AG04450 (cell line): ENCODE data around the gene ACOT2. TPM values are rescaled to one million over a fixed set of nuclear protein-coding genes. Genes with fewer than 3 reads are reported as not detected.
"Not testable (repeated sequence)": the region's sequence is repeated elsewhere in the genome, so short reads cannot be mapped to it uniquely, and the experiment has no call there.

Experiments
- CTCF ChIA-PET: fragments of 300-600, 350-600 bp; formaldehyde crosslinking; extraction: SDS; loops from one replicate; lab custom pipeline; 2022; ENCODE audit warnings: antibody characterized with exemption, inconsistent platforms; lab: Charles Lee
- POLR2A ChIA-PET: fragments of 350-600 bp; formaldehyde crosslinking; extraction: SDS; loops from one replicate; lab custom pipeline; 2021; ENCODE audit warnings: antibody characterized with exemption, inconsistent platforms; lab: Yijun Ruan, JAX
- DNase-seq: peaks from one replicate; pipeline ENCODE4 v3.0.0-alpha.2; 2011; ENCODE audit warnings: low read depth, low spot score
- H3K27ac ChIP-seq: one replicate; pipeline ENCODE4 v1.5.1; 2012; ENCODE audit warnings: low read depth, low read length, control low read depth
- H3K27me3 ChIP-seq: one replicate; pipeline ENCODE4 v1.6.0; 2012; ENCODE audit warnings: low read length; ENCODE audit not compliant: control insufficient read depth, insufficient read depth
- H3K4me3 ChIP-seq: 2 replicates; pipeline ENCODE4 v1.5.1; 2011; ENCODE audit warnings: mild to moderate bottlenecking, low read depth, low read length, control low read depth
- H3K9me3 ChIP-seq: 2 replicates; pipeline ENCODE4 v1.5.1; 2012; ENCODE audit warnings: low read length; ENCODE audit not compliant: control insufficient read depth, insufficient read depth
- CTCF ChIP-seq: IDR thresholded peaks from 2 replicates; pipeline ENCODE4 v1.5.1; 2011; ENCODE audit warnings: low read depth, low read length, control low read depth, inconsistent platforms
- polyA plus RNA-seq: library from polyadenylated mRNA; depleted of rRNA; stranded (reverse); fragments of >200 nt; gene quantifications from 2 replicates; pipeline ENCODE4 v1.2.3, GENCODE V29; 2011

ACOT2 gene
- polyA plus RNA-seq, 1 experiment = 30.5 TPM

GRCh38 chr14:73562696-73563095, 6.3 kb upstream of the ACOT2 start:
- H3K4me3 ChIP-seq, H3K27ac ChIP-seq, H3K27me3 ChIP-seq, POLR2A ChIA-PET, CTCF ChIA-PET, H3K9me3 ChIP-seq, DNase-seq: not testable (repeated sequence)

- H3K9me3 ChIP-seq, H3K27me3 ChIP-seq, H3K4me3 ChIP-seq, DNase-seq, CTCF ChIA-PET, POLR2A ChIA-PET, H3K27ac ChIP-seq: not testable (repeated sequence)
Observed at GRCh38 chr14:73566431-73566830, 2.6 kb upstream of the ACOT2 start.

- H3K9me3 ChIP-seq, POLR2A ChIA-PET, H3K27me3 ChIP-seq, DNase-seq, H3K27ac ChIP-seq, H3K4me3 ChIP-seq: not testable (repeated sequence)
- CTCF ChIA-PET = interaction anchor here (2.7 kb wide), 1 partner anchor 58 kb away, joined by 15 read pairs; no protein-coding TSS in a partner anchor
Observed at GRCh38 chr14:73566935-73567334, 2.1 kb upstream of the ACOT2 start.

GRCh38 chr14:73567358-73567757, 1.7 kb upstream of the ACOT2 start:
- Histone ChIP-seq H3K27ac (no peak overlapping the region), H3K9me3 (peaks cover 7% of the 10 kb centered on the region), H3K27me3 (no peaks in the 10 kb centered on the region), H3K4me3 (no peak overlapping the region)
- no peak for TF ChIP-seq CTCF
- ChIA-PET CTCF (interaction anchor here (2.7 kb wide), 1 partner anchor 58 kb away, joined by 15 read pairs; no protein-coding TSS in a partner anchor), POLR2A (no interaction called here)
- DNase-seq = no peak

GRCh38 chr14:73567951-73568885, 795 bp upstream of the ACOT2 start:
- Histone ChIP-seq H3K27me3 (no peaks in the 10 kb centered on the region), H3K4me3 (peak overlapping the region; percentile 75), H3K27ac (peak overlapping the region; percentile 88), H3K9me3 (peaks cover 1% of the 10 kb centered on the region)
- DNase-seq = no peak
- ChIA-PET CTCF (interaction anchor here (1.1 to 2.7 kb wide), 2 partner anchors 59 to 65 kb away, joined by 8 to 15 read pairs; no protein-coding TSS in a partner anchor), POLR2A (interaction anchor here (0.6 to 1.9 kb wide), 11 partner anchors 22 to 368 kb away, joined by 3 to 11 read pairs (median 3); partner anchors contain the start of genes ACOT4, ACOT6, DNAL1 and RIOX1)
- no peak for TF ChIP-seq CTCF

GRCh38 chr14:73568886-73569184, 178 bp upstream of the ACOT2 start:
- peak overlapping the region; percentile 88 for H3K27ac ChIP-seq
- peak overlapping the region; percentile 75 for H3K4me3 ChIP-seq
- POLR2A ChIA-PET = interaction anchor here (0.6 to 1.9 kb wide), 10 partner anchors 21 to 367 kb away, joined by 3 to 11 read pairs (median 4); partner anchors contain the start of genes ACOT4, ACOT6, DNAL1 and RIOX1
- H3K9me3 ChIP-seq, DNase-seq, H3K27me3 ChIP-seq: not testable (repeated sequence)
- CTCF ChIA-PET = interaction anchor here (1.1 to 2.7 kb wide), 2 partner anchors 60 to 64 kb away, joined by 8 to 15 read pairs; no protein-coding TSS in a partner anchor
